ENCODE measurements around the gene PPBP. TPM values are rescaled to one million over a fixed set of nuclear protein-coding genes. Genes with fewer than 3 reads are reported as not detected.

Gene PPBP
- total and polyA plus RNA-seq, 9 of the 15 experiments (the other 6 are each of a cell fraction or from before 2014, with no cell fraction given), result 0.17 to 0.55 (median 0.29) TPM; not detected in 4

GRCh38 chr4:73989031-73989430, 1.0 kb upstream of the PPBP start (continued):
- no peak for TF ChIP-seq TGIF2 (CRISPR knock-in tag; IDR thresholded peaks at IDR 0.05)
- TF ChIP-seq STAT6 (CRISPR knock-in tag; IDR thresholded peaks at IDR 0.05), result no peak
- TF ChIP-seq POLR2AphosphoS2 (IDR thresholded peaks at IDR 0.05; ENCODE audit: low read length), result no peak
- 0 out of 2 replicates have a peak, but pooled peaks have one; percentile 16 for TF ChIP-seq SMAD4 (CRISPR knock-in tag; conservative IDR thresholded peaks at IDR 0.05)
- TF ChIP-seq TAL1 (IDR thresholded peaks at IDR 0.05), result peak; percentile 32; the same call in 1 of the 2 replicates
- no peak for TF ChIP-seq YBX1 (IDR thresholded peaks at IDR 0.05)
- no peak for TF ChIP-seq RBM39 (optimal IDR thresholded peaks at IDR 0.05; ENCODE audit: low read depth, low read length)
- no peak for TF ChIP-seq DIDO1 (tag; IDR thresholded peaks at IDR 0.05; ENCODE audit: low read depth)
- TF ChIP-seq TRIM24 (IDR thresholded peaks at IDR 0.05), result peak; percentile 53 to 56; a peak in 2 of 4 replicates
- no peak for TF ChIP-seq CBX5 (IDR thresholded peaks at IDR 0.05; ENCODE audit: borderline replicate concordance, low read depth)
- no peak for TF ChIP-seq ZZZ3 (IDR thresholded peaks at IDR 0.05)
- no peak for TF ChIP-seq SAFB2 (IDR thresholded peaks at IDR 0.05; ENCODE audit: borderline replicate concordance, low read depth, low read length, severe bottlenecking)
- TF ChIP-seq TEAD4 (IDR thresholded peaks at IDR 0.05; ENCODE audit: low read length), result peak; percentile 71
- TF ChIP-seq TEAD4 (CRISPR knock-in tag; IDR thresholded peaks at IDR 0.05; ENCODE audit: borderline replicate concordance), result no peak
- peak; percentile 55 for TF ChIP-seq ARID1B (IDR thresholded peaks at IDR 0.05)
- TF ChIP-seq CXXC5 (CRISPR knock-in tag; IDR thresholded peaks at IDR 0.05), result peak; percentile 33; the same call in 1 of the 2 replicates
- TF ChIP-seq MEF2A (IDR thresholded peaks at IDR 0.05; ENCODE audit: control insufficient read depth, low read depth, low read length), result no peak
- TF ChIP-seq ZNF311 (CRISPR knock-in tag; IDR thresholded peaks at IDR 0.05), result no peak
- TF ChIP-seq SREBF2 (CRISPR knock-in tag; IDR thresholded peaks at IDR 0.05), result no peak
- TF ChIP-seq NCOA6 (IDR thresholded peaks at IDR 0.05), result no peak
- no peak for TF ChIP-seq THRB (CRISPR knock-in tag; conservative IDR thresholded peaks at IDR 0.05)
- TF ChIP-seq CBFA2T3 (IDR thresholded peaks at IDR 0.05), result peak; percentile 62
- TF ChIP-seq ETS1 (conservative IDR thresholded peaks at IDR 0.05; ENCODE audit: control insufficient read depth, low read depth, low read length), result no peak
- no peak for TF ChIP-seq EHMT2 (IDR thresholded peaks at IDR 0.05)
- TF ChIP-seq ZNF280A (IDR thresholded peaks at IDR 0.05; ENCODE audit: low read depth, partially characterized antibody), result no peak
- TF ChIP-seq MAZ (CRISPR knock-in tag; conservative IDR thresholded peaks at IDR 0.05 in 1 of 2, IDR thresholded peaks at IDR 0.05 in 1 of 2), result no peak

Measured in K562 (cell line).